DND-41 (cell line): ENCODE data around the gene SRRM4.

ENCODE experiments used
- ATAC-seq: fragments of 200-7000 bp; cut with Tn5 transposase; 3 replicates; pipeline ENCODE4 v1.9.1; 2021; ENCODE audit warnings: low read depth; ENCODE audit not compliant: insufficient read depth
- DNase-seq: peaks from one replicate; pipeline ENCODE4 v3.0.0-alpha.2; 2020
- H2AFZ ChIP-seq: 2 replicates; pipeline ENCODE4 v1.6.0; 2012; ENCODE audit warnings: low read depth, low read length
- H3K27ac ChIP-seq: 2 replicates; pipeline ENCODE4 v1.5.1; 2012; ENCODE audit warnings: low read length, inconsistent platforms
- H3K27me3 ChIP-seq: fragments of 200-600 bp; sonication (generic); 2 replicates; pipeline ENCODE4 v1.6.0; 2012; ENCODE audit warnings: low read length, mild to moderate bottlenecking, inconsistent platforms; ENCODE audit not compliant: insufficient read depth, poor library complexity
- H3K36me3 ChIP-seq: 2 replicates; pipeline ENCODE4 v1.5.1; 2012; ENCODE audit warnings: low read length, inconsistent platforms; ENCODE audit not compliant: insufficient read depth
- H3K4me1 ChIP-seq: 2 replicates; pipeline ENCODE4 v1.5.1; 2012; ENCODE audit warnings: mild to moderate bottlenecking, low read length; ENCODE audit not compliant: insufficient read depth
- H3K4me2 ChIP-seq: 2 replicates; pipeline ENCODE4 v1.6.0; 2012; ENCODE audit warnings: mild to moderate bottlenecking, moderate library complexity, low read length, inconsistent platforms; ENCODE audit not compliant: insufficient read depth
- H3K4me3 ChIP-seq, 2 experiments: fragments of 200-600 bp in 1 of 2; shearing (Covaris generic) in 1 of 2; 2 replicates each; pipeline ENCODE4 v1.5.1; 2012 to 2016; ENCODE audit warnings: inconsistent platforms in 2 of 2, low read length in 2 of 2, mild to moderate bottlenecking in 2 of 2, low read depth in 1 of 2, moderate library complexity in 1 of 2
- H3K79me2 ChIP-seq: 2 replicates; pipeline ENCODE4 v1.6.0; 2012; ENCODE audit warnings: low read length, inconsistent platforms; ENCODE audit not compliant: insufficient read depth
- H3K9ac ChIP-seq: 2 replicates; pipeline ENCODE4 v1.6.0; 2012; ENCODE audit warnings: low read depth, mild to moderate bottlenecking, inconsistent platforms, low read length, moderate library complexity
- H3K9me3 ChIP-seq: 2 replicates; pipeline ENCODE4 v1.5.1; 2012; ENCODE audit warnings: low read length, moderate library complexity, mild to moderate bottlenecking, inconsistent platforms; ENCODE audit not compliant: insufficient read depth, severe bottlenecking
- H4K20me1 ChIP-seq: 2 replicates; pipeline ENCODE4 v1.6.0; 2012; ENCODE audit warnings: low read length; ENCODE audit not compliant: insufficient read depth
- EZH2 ChIP-seq: IDR thresholded peaks from 3 replicates; pipeline ENCODE4 v1.6.1; 2012; ENCODE audit warnings: borderline replicate concordance, low read depth, mild to moderate bottlenecking, moderate library complexity, low read length, inconsistent platforms; ENCODE audit not compliant: severe bottlenecking
- TF ChIP-seq, protein P1 (sequence below): IDR thresholded peaks from 2 replicates; pipeline ENCODE4 v1.5.1; 2012; ENCODE audit warnings: borderline replicate concordance, low read length, moderate library complexity, mild to moderate bottlenecking; ENCODE audit not compliant: poor library complexity, severe bottlenecking; ENCODE audit errors: extremely low read depth

The SRRM4 gene

DNA sequence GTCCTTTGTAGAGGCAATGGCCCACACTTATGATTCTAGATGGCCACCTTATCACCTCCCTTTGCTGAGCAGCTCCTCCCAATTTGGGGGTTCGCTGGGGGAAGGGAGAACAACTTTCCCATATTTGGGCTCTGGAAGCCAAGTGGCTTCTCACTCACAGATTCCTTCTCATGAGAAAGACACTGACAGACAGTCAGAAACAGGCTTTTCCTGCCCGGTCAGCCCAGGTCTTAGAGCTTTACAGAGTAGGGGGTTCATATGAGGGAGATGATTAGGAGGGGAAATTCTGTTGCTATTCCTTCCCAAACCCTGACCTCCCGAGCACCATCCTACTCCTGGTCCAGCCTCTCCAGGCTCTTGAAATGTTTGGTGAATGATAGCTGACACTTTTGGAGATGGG is 137.3 kb downstream of the SRRM4 start:
- Histone ChIP-seq H3K9ac (no peak overlapping the region), H3K4me2 (no peak overlapping the region), H3K79me2 (no peaks in the 10 kb centered on the region), H3K36me3 (no peaks in the 10 kb centered on the region), H3K4me1 (no peaks in the 10 kb centered on the region), H3K27ac (no peak overlapping the region), H3K4me3 (no peak overlapping the region), H3K9me3 (no peaks in the 10 kb centered on the region), H4K20me1 (no peaks in the 10 kb centered on the region), H2AFZ (no peak overlapping the region), H3K27me3 (no peaks in the 10 kb centered on the region)
- TF ChIP-seq EZH2 = no peak
- TF ChIP-seq, protein P1, sequence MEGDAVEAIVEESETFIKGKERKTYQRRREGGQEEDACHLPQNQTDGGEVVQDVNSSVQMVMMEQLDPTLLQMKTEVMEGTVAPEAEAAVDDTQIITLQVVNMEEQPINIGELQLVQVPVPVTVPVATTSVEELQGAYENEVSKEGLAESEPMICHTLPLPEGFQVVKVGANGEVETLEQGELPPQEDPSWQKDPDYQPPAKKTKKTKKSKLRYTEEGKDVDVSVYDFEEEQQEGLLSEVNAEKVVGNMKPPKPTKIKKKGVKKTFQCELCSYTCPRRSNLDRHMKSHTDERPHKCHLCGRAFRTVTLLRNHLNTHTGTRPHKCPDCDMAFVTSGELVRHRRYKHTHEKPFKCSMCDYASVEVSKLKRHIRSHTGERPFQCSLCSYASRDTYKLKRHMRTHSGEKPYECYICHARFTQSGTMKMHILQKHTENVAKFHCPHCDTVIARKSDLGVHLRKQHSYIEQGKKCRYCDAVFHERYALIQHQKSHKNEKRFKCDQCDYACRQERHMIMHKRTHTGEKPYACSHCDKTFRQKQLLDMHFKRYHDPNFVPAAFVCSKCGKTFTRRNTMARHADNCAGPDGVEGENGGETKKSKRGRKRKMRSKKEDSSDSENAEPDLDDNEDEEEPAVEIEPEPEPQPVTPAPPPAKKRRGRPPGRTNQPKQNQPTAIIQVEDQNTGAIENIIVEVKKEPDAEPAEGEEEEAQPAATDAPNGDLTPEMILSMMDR = no peak
- DNase-seq = no peak
- no peak for ATAC-seq

DNA sequence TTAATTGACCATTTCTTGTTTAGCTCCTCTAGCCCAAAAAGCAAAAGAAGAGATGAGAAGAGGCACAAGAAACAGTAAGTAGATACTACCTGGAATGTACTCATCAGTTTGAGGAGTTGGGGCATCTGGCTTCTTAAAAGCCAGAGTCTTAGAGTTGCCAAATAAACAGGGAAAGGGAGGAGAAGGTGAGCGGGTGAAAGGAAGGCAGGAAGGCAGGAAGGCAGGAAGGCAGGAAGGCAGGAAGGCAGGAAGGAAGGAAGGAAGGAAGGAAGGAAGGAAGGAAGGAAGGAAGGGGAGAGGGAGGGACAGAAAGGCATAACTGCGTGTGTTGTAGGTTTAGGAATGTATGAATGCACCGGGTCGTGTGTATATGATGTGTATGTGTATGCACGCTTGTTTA is 140.7 kb downstream of the SRRM4 start:
- no peaks in the 10 kb centered on the region for H3K9me3 ChIP-seq

DNA sequence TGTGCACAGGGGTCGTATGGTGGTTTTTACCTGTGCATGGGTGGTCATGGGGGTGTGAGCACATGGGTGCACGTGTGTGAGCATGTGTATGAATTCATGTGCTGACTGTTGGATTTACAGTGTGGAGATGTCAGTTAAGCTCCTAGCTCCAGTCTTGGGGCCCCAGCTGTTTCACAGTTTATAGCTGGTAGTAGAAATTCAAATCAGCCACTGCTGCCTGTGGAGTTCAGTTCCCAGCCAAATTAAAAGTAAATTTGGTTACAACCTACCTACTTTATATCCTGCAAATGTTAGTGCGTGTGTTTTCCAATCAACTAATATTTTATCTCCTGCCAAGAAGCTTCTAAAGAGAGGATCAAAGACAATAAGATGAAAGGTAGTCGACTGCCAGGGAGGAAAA is 141.4 kb downstream of the SRRM4 start:
- H3K4me1 ChIP-seq = no peaks in the 10 kb centered on the region
- TF ChIP-seq, protein P1 = no peak
- no peak for TF ChIP-seq EZH2
- H3K4me3 ChIP-seq = no peak overlapping the region
- no peaks in the 10 kb centered on the region for H3K36me3 ChIP-seq
- ATAC-seq (no peak), DNase-seq (no peak)
- H3K9me3 ChIP-seq = no peaks in the 10 kb centered on the region
- H3K79me2 ChIP-seq = no peaks in the 10 kb centered on the region
- H3K4me2 ChIP-seq = no peak overlapping the region
- H3K27ac ChIP-seq = no peak overlapping the region
- no peaks in the 10 kb centered on the region for H4K20me1 ChIP-seq
- H2AFZ ChIP-seq = no peak overlapping the region
- H3K27me3 ChIP-seq = no peaks in the 10 kb centered on the region
- no peak overlapping the region for H3K9ac ChIP-seq

More for the DNA sequence above, 140.7 kb downstream of the SRRM4 start:
- no peak overlapping the region for H3K4me3 ChIP-seq
- ATAC-seq (no peak), DNase-seq (no peak)
- no peak overlapping the region for H3K27ac ChIP-seq
- TF ChIP-seq, protein P1 = no peak
- no peak for TF ChIP-seq EZH2
- H3K4me1 ChIP-seq = no peaks in the 10 kb centered on the region
- no peaks in the 10 kb centered on the region for H4K20me1 ChIP-seq
- H3K9ac ChIP-seq = no peak overlapping the region
- H3K36me3 ChIP-seq = no peaks in the 10 kb centered on the region
- H2AFZ ChIP-seq = no peak overlapping the region
- H3K79me2 ChIP-seq = no peaks in the 10 kb centered on the region
- no peaks in the 10 kb centered on the region for H3K27me3 ChIP-seq
- H3K4me2 ChIP-seq = no peak overlapping the region

DNA sequence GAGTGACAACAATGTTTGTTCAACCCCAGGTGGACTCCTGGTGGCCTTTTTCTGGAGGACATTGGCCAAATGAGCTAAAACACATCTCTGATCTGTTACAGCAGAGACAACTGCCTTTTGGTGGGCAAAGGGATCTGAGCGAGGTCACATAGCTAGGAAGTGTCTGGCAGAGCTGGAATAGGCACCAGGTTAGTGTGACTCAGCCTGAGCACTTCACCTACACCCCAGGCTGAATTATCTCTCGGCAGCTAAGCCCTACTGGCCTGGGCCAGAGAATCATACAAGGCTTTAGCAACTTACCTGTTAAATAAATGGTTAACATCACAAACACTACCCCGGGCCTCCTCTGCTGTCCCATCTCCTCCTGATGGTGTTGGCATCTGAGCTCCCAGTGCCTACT is 147.2 kb downstream of the SRRM4 start:
- Histone ChIP-seq H4K20me1 (no peaks in the 10 kb centered on the region), H3K36me3 (no peaks in the 10 kb centered on the region), H2AFZ (no peak overlapping the region), H3K4me3 (no peak overlapping the region), H3K9me3 (peaks cover 2% of the 10 kb centered on the region), H3K4me2 (no peak overlapping the region), H3K9ac (no peak overlapping the region), H3K79me2 (no peaks in the 10 kb centered on the region), H3K27me3 (no peaks in the 10 kb centered on the region), H3K27ac (no peak overlapping the region), H3K4me1 (no peaks in the 10 kb centered on the region)
- ATAC-seq (no peak), DNase-seq (no peak)
- no peak for TF ChIP-seq EZH2
- TF ChIP-seq, protein P1 = no peak
